A549 (cell line): ENCODE data around the gene LPAR5. TPM values are rescaled to one million over a fixed set of nuclear protein-coding genes. Genes with fewer than 3 reads are reported as not detected.

Experiments
- ATAC-seq, 2 experiments: fragments of 200-7000 bp in 1 of 2; fragments of >200 bp in 1 of 2; cut with Nextera tagmentation in 1 of 2; cut with Tn5 transposase in 1 of 2; 3 replicates each; pipeline versions ENCODE4 v1.8.0 to v1.9.1; 2018 to 2020; ENCODE audit warnings: mild to moderate bottlenecking in 1 of 2, moderate library complexity in 1 of 2
- CTCF ChIA-PET: fragments of 300-600 bp; sonication (Branson Sonifier 250); formaldehyde crosslinking; extraction: SDS; loops from one replicate; lab custom pipeline; 2021; ENCODE audit warnings: antibody characterized with exemption, inconsistent platforms; lab: Yijun Ruan, JAX
- POLR2A ChIA-PET: fragments of 350-600 bp; formaldehyde crosslinking; extraction: SDS; loops from one replicate; lab custom pipeline; 2021; ENCODE audit warnings: antibody characterized with exemption, inconsistent platforms; lab: Yijun Ruan, JAX
- DNase-seq, 2 experiments: peaks; one replicate each; pipeline versions ENCODE4 v3.0.0 to v3.0.0-alpha.2; 2011 to 2016; ENCODE audit warnings: low read depth in 1 of 2, low spot score in 1 of 2
- FAIRE-seq: peaks from 2 replicates; lab custom pipeline; 2011; peaks lifted over from hg19 to GRCh38; lab: Jason Lieb, UNC
- H3K27ac ChIP-seq, 2 experiments: fragments of >200 bp; sonication (Bioruptor Twin); formaldehyde crosslinking; 3 replicates each; pipeline ENCODE4 v1.5.1; 2016 to 2017
- H3K4me1 ChIP-seq: fragments of >200 bp; sonication (Bioruptor Twin); formaldehyde crosslinking; 3 replicates; pipeline ENCODE4 v1.6.1; 2016
- H3K4me2 ChIP-seq: fragments of >200 bp; sonication (Bioruptor Twin); formaldehyde crosslinking; 3 replicates; pipeline ENCODE4 v1.6.1; 2016
- H3K4me3 ChIP-seq: fragments of >200 bp; sonication (Bioruptor Twin); formaldehyde crosslinking; 3 replicates; pipeline ENCODE4 v1.5.1; 2016
- H3K9me3 ChIP-seq: fragments of >200 bp; sonication (Bioruptor Twin); formaldehyde crosslinking; 3 replicates; pipeline ENCODE4 v1.6.1; 2016
- ATOH8 ChIP-seq: fragments of 250-450 bp; sonication (Bioruptor Pico); IDR thresholded peaks from 2 replicates; pipeline ENCODE4 v1.5.0; 2020; ENCODE audit warnings: low read depth, mild to moderate bottlenecking, moderate library complexity
- BCL3 ChIP-seq: fragments of >200 bp; sonication (Bioruptor Twin); formaldehyde crosslinking; IDR thresholded peaks from 3 replicates; pipeline ENCODE4 v1.6.1; 2016
- CBX8 ChIP-seq: fragments of 200-600 bp; sonication (generic); IDR thresholded peaks from 2 replicates; pipeline ENCODE4 v1.6.1; 2016
- CTCF ChIP-seq: fragments of >200 bp; sonication (Bioruptor Twin); formaldehyde crosslinking; IDR thresholded peaks from 3 replicates; pipeline ENCODE4 v1.5.1; 2016
- E2F6 ChIP-seq: IDR thresholded peaks from 2 replicates; pipeline ENCODE4 v1.6.1; 2012; ENCODE audit warnings: low read depth, borderline replicate concordance
- EHF ChIP-seq: fragments of 250-450 bp; sonication (Bioruptor Pico); IDR thresholded peaks from 2 replicates; pipeline ENCODE4 v1.5.0; 2020; ENCODE audit warnings: mild to moderate bottlenecking
- ELK1 ChIP-seq: fragments of 150-350 bp; IDR thresholded peaks from 2 replicates; pipeline ENCODE4 v1.6.1; 2014; ENCODE audit warnings: low read depth, mild to moderate bottlenecking, low read length
- ESRRA ChIP-seq: fragments of 150-350 bp; IDR thresholded peaks from 2 replicates; pipeline ENCODE4 v1.6.1; 2014; ENCODE audit warnings: mild to moderate bottlenecking, low read length, borderline replicate concordance
- FOXS1 ChIP-seq: fragments of 250-450 bp; sonication (Bioruptor Pico); IDR thresholded peaks from 2 replicates; pipeline ENCODE4 v1.5.0; 2020; ENCODE audit warnings: mild to moderate bottlenecking, moderate library complexity
- HDAC2 ChIP-seq: fragments of 200-600 bp; sonication (generic); IDR thresholded peaks from 2 replicates; pipeline ENCODE4 v1.6.1; 2016
- HEYL ChIP-seq: fragments of 250-450 bp; sonication (Bioruptor Pico); IDR thresholded peaks from 2 replicates; pipeline ENCODE4 v1.8.0; 2021; ENCODE audit warnings: mild to moderate bottlenecking, moderate library complexity
- HMGXB4 ChIP-seq: fragments of 250-450 bp; sonication (Bioruptor Pico); IDR thresholded peaks from 2 replicates; pipeline ENCODE4 v1.5.0; 2021; ENCODE audit warnings: mild to moderate bottlenecking, moderate library complexity, borderline replicate concordance
- HOXA7 ChIP-seq: fragments of 250-450 bp; sonication (Bioruptor Pico); IDR thresholded peaks from 2 replicates; pipeline ENCODE4 v1.5.0; 2020; ENCODE audit warnings: mild to moderate bottlenecking, moderate library complexity
- HOXB13 ChIP-seq: fragments of 250-450 bp; sonication (Bioruptor Pico); IDR thresholded peaks from 2 replicates; pipeline ENCODE4 v1.5.0; 2020; ENCODE audit warnings: low read depth, mild to moderate bottlenecking, moderate library complexity
- HOXB5 ChIP-seq: fragments of 250-450 bp; sonication (Bioruptor Pico); IDR thresholded peaks from 2 replicates; pipeline ENCODE4 v1.5.0; 2020; ENCODE audit warnings: mild to moderate bottlenecking, moderate library complexity
- JUN ChIP-seq, 2 experiments: fragments of >200 bp; sonication (Bioruptor Twin); formaldehyde crosslinking; IDR thresholded peaks; 2 replicates in 1 of 2; 3 replicates in 1 of 2; pipeline ENCODE4 v1.6.1; 2016 to 2017
- MAZ ChIP-seq: fragments of 150-350 bp; IDR thresholded peaks from 2 replicates; pipeline ENCODE4 v1.6.1; 2014; ENCODE audit warnings: antibody characterized with exemption, low read depth, low read length, borderline replicate concordance
- NPAS2 ChIP-seq: fragments of 250-450 bp; sonication (Bioruptor Pico); IDR thresholded peaks from 2 replicates; pipeline ENCODE4 v1.8.0; 2022; ENCODE audit warnings: mild to moderate bottlenecking, moderate library complexity, borderline replicate concordance
- PHF8 ChIP-seq: fragments of 200-600 bp; sonication (generic); IDR thresholded peaks from 2 replicates; pipeline ENCODE4 v1.6.1; 2016; ENCODE audit warnings: low read depth, mild to moderate bottlenecking, antibody characterized with exemption, moderate library complexity, borderline replicate concordance
- RAD21 ChIP-seq, 2 experiments: fragments of >200 bp in 1 of 2; sonication (Bioruptor Twin) in 1 of 2; formaldehyde crosslinking in 1 of 2; IDR thresholded peaks in 1 of 2; conservative IDR thresholded peaks in 1 of 2; 2 replicates in 1 of 2; 3 replicates in 1 of 2; pipeline ENCODE4 v1.6.1; 2012 to 2018; ENCODE audit warnings: inconsistent platforms in 1 of 2
- RFX5 ChIP-seq: fragments of 450-650 bp; IDR thresholded peaks from 2 replicates; pipeline ENCODE4 v1.7.1; 2014; ENCODE audit warnings: antibody characterized with exemption, mild to moderate bottlenecking, moderate library complexity
- SMC3 ChIP-seq: fragments of >200 bp; sonication (Bioruptor Twin); formaldehyde crosslinking; IDR thresholded peaks from 3 replicates; pipeline ENCODE4 v1.6.1; 2018; ENCODE audit warnings: inconsistent platforms
- WGBS: methylation state at CpG from one replicate; pipeline ENCODE4 v1.1.6; 2017; ENCODE audit errors: missing lambda C conversion rate; 5-methylcytosine and 5-hydroxymethylcytosine counted together
- polyA plus RNA-seq, 4 experiments: library from polyadenylated mRNA; depleted of rRNA in 3 of 4; stranded (reverse); fragments of >200 nt; fragmentation: RNase III in 1 of 4; extraction: RNeasy Plus Mini Kit Qiagen cat#74134 plus additional on column Dnase treatment in 1 of 4; gene quantifications; 2 replicates in 3 of 4; 3 replicates in 1 of 4; pipeline ENCODE4 v1.2.3, GENCODE V29; 2011 to 2017

Gene LPAR5
- polyA plus RNA-seq, 2 of the 4 experiments (the other 2 are of a cell fraction), result 0.66 to 0.74 TPM

- TF ChIP-seq ESRRA, result no peak
- no peak for TF ChIP-seq FOXS1 (CRISPR knock-in tag)
- no peak for TF ChIP-seq HMGXB4 (CRISPR knock-in tag)
- TF ChIP-seq E2F6, result no peak
- no peak for TF ChIP-seq HOXB5 (CRISPR knock-in tag)
- no peak for TF ChIP-seq HDAC2
- TF ChIP-seq RFX5, result no peak
- no peak for TF ChIP-seq MAZ
- no peak for TF ChIP-seq ATOH8 (CRISPR knock-in tag)
- no peak for TF ChIP-seq PHF8
- TF ChIP-seq JUN (IDR thresholded peaks at IDR 0.05), result no peak
- no peak for TF ChIP-seq ELK1
- TF ChIP-seq CTCF, result no peak
- TF ChIP-seq, all 56 proteins: peak for 0
- ATAC-seq, result no peak
These were observed 5.0 kb downstream of the LPAR5 start for GRCh38 chr12:6630736-6631135.

GRCh38 chr12:6627616-6628015, 8.1 kb downstream of the LPAR5 start:
- FAIRE-seq (no peak), ATAC-seq (no peak), DNase-seq (no peak)
- Histone ChIP-seq H3K4me3 (no peak overlapping the region), H3K4me1 (peaks cover 5% of the 10 kb centered on the region), H3K9me3 (no peaks in the 10 kb centered on the region), H3K27ac (no peak overlapping the region), H3K4me2 (no peak overlapping the region)
- CTCF ChIA-PET, result interaction anchor here (0.9 to 1.2 kb wide), 2 partner anchors 9 to 22 kb away, joined by 3 to 6 read pairs; no protein-coding TSS in a partner anchor
- TF ChIP-seq CBX8, result no peak
- TF ChIP-seq HMGXB4 (CRISPR knock-in tag), result no peak
- no peak for TF ChIP-seq HOXB13 (CRISPR knock-in tag)
- TF ChIP-seq SMC3, result no peak
- no peak for TF ChIP-seq BCL3
- no peak for TF ChIP-seq RAD21 (conservative IDR thresholded peaks at IDR 0.05 in 1 of 2, IDR thresholded peaks at IDR 0.05 in 1 of 2)
- no peak for TF ChIP-seq EHF (CRISPR knock-in tag)
- no peak for TF ChIP-seq HOXA7 (CRISPR knock-in tag)
- TF ChIP-seq HEYL (CRISPR knock-in tag), result no peak
- TF ChIP-seq NPAS2 (CRISPR knock-in tag), result no peak
- WGBS, result 80% methylated on average over 6 of the region's 7 CpGs
- POLR2A ChIA-PET, result interaction anchor here (1.0 kb wide), 1 partner anchor 139 kb away, joined by 6 read pairs; no protein-coding TSS in a partner anchor

More at GRCh38 chr12:6630736-6631135, 5.0 kb downstream of the LPAR5 start:
- POLR2A ChIA-PET, result interaction anchor here (0.9 kb wide), 1 partner anchor 59 kb away, joined by 3 read pairs; the partner anchor contains the start of gene ZNF384
- H3K9me3 ChIP-seq, result no peaks in the 10 kb centered on the region
- FAIRE-seq (no peak), DNase-seq (no peak)
- H3K27ac ChIP-seq, result no peak overlapping the region
- CTCF ChIA-PET, result interaction anchor here (0.7 to 1.5 kb wide), 4 partner anchors 9 to 122 kb away, joined by 3 to 6 read pairs (median 4); partner anchors contain the start of gene MLF2
- H3K4me3 ChIP-seq, result no peak overlapping the region
- H3K4me1 ChIP-seq, result peaks cover 18% of the 10 kb centered on the region
- H3K4me2 ChIP-seq, result no peak overlapping the region
- WGBS, result 78% methylated on average over 5 of the region's 5 CpGs
